Stimulated activated effector memory CD8-positive, alpha-beta T cell treated with anti-CD3 and anti-CD28 coated beads, Interleukin-12 subunit alpha, Interleukin-12 subunit beta, amount 100 ng/mL, for 72 hours (primary cell): ENCODE measurements around the gene ATP10A.

Source experiments
- ATAC-seq: fragments of 150-1000 bp; cut with Tn5 transposase; 2 replicates; pipeline ENCODE4 v1.10.0; 2021
- DNase-seq, 2 donors: peaks; one replicate each; pipeline ENCODE4 v3.0.0; 2021 to 2022; ENCODE audit warnings: low spot score in 2 of 2
- H3K27ac Mint-ChIP-seq: one replicate; pipeline ENCODE4 v1.8.0; 2022; ENCODE audit warnings: mild to moderate bottlenecking, mixed read lengths
- H3K36me3 Mint-ChIP-seq: one replicate; pipeline ENCODE4 v1.8.0; 2022; ENCODE audit warnings: mild to moderate bottlenecking, mixed read lengths
- H3K4me1 Mint-ChIP-seq: one replicate; pipeline ENCODE4 v1.8.0; 2022; ENCODE audit warnings: mixed read lengths
- H3K4me3 Mint-ChIP-seq: one replicate; pipeline ENCODE4 v1.8.0; 2022; ENCODE audit warnings: mild to moderate bottlenecking, mixed read lengths
- H3K9me3 Mint-ChIP-seq: one replicate; pipeline ENCODE4 v1.8.0; 2022; ENCODE audit warnings: mixed read lengths

Gene ATP10A

DNA sequence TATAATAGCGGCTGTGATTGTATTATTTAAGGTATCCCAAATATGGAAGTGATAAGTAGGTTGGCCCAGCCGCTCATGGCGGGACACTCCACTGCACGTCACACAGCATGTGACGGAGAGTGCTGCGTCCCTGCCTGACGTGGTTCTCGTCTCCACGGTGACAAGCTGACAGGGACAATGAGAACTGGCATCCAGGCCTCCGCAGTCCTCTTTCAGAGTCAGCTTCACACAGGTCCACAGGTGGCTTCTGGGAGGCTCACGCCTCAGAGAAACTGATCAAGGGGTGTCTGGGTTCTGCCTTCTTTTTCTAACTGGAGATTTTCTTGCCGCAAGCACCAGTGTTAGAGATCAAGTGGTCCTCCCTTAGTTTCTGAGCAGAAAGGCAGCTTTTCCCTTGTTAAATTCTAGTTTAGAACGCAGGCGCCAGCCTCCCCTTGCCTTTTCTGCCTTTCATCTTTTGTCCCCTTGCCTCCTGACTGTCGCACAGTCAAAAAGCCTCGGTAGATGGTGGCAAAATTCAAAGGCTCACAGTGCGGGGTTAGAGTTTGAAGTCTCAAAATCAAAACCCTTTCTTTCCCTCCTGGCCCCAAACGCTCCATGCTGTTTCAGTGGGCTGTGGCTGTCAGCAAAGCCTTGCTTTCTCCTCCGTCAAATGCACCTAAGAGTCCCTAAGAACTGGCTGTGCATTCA is 120.9 kb downstream of the ATP10A start:
- peaks cover 16% of the 10 kb centered on the region for H3K4me1 Mint-ChIP-seq
- ATAC-seq (no peak), DNase-seq (no peak)
- H3K36me3 Mint-ChIP-seq: peaks cover 6% of the 10 kb centered on the region
- no peaks in the 10 kb centered on the region for H3K9me3 Mint-ChIP-seq
- H3K4me3 Mint-ChIP-seq: no peak overlapping the region
- H3K27ac Mint-ChIP-seq: no peak overlapping the region

DNA sequence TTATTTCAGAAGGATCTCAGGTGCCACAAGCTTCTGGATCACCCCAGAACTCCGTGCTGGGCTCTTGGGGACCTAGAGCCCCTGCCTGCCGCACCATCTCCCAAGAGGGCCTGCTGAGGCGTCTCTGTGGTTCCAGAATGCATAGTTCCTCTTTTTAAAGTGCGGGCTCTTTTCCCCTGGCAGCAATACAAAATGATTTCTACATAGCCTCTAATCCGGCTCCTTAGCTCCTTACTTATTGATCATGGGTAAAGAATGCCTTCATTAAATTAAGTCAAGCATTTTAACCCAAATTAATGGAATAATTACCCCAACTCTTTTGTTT is 121.9 kb downstream of the ATP10A start:
- ATAC-seq (no peak), DNase-seq (no peak)
- Mint-ChIP-seq H3K36me3 (peaks cover 6% of the 10 kb centered on the region), H3K27ac (no peak overlapping the region), H3K4me1 (peaks cover 16% of the 10 kb centered on the region), H3K4me3 (no peak overlapping the region), H3K9me3 (no peaks in the 10 kb centered on the region)

DNA sequence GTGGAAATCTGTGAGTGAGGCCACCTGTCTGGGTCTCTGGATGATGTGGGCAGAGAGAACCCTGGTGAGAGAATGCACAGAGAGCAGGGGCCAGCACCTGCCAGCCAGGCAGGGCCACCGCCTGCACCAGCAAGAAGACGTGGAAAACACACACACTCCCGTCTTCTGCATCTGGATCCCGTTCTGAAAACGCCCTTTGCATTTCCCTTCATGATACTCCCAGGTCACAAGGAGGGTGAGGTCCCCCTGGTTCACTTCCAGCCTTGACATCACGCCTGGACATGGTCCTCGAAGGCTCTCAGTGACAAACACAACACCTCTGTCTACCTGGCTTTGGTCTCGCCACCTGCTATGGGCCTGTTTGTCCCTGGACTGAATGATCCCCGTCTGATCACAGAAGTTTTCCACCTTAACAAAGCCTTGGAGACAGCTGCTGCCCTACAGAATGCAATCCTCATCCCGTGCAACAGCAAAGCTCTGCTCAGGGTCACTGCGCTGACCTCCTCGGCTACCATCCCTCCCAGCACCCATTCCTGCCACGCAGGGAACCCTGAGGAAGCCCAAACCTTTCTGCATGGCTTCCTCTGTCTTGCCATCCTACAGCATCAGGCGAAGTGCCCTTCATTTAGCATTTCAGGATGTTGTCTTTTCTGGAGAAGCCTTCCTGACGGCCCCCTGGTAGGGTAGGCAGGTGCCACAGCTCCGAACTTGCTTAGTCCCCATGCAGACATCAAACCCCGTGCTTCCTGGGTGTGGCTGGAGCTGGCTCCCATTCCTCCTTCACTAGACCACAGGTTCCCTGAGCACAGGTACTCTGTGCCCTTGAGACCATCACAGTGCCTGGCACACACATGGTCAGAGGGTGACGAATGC is 122.5 kb downstream of the ATP10A start:
- H3K36me3 Mint-ChIP-seq: peaks cover 6% of the 10 kb centered on the region
- H3K4me3 Mint-ChIP-seq: no peak overlapping the region
- peaks cover 16% of the 10 kb centered on the region for H3K4me1 Mint-ChIP-seq
- no peaks in the 10 kb centered on the region for H3K9me3 Mint-ChIP-seq
- DNase-seq: no peak
- ATAC-seq: no peak
- H3K27ac Mint-ChIP-seq: no peak overlapping the region

DNA sequence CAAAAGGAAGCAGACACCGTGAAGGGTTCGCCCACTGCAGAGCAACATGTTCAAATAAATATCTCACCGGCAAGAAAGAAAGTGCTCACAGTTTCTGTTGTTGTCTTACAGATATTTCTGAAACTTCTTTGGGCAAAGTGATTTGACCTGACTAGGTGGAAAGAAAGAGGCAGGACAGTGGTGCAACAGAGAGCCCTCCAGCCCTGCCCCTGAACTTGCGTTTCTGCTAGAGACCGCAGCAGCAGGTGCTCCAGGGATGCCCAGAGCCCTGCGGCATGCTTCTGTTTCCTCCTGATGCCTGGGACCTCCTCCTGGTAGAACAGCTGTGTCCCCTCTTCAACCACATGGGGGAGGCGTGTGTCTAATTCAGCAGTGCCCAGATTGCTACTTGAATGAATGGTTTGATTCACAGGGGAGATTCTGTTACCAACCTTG is 123.4 kb downstream of the ATP10A start:
- DNase-seq (no peak), ATAC-seq (peak; percentile 76)
- Mint-ChIP-seq H3K4me3 (no peak overlapping the region), H3K36me3 (peaks cover 10% of the 10 kb centered on the region), H3K9me3 (no peaks in the 10 kb centered on the region), H3K27ac (peak overlapping the region; percentile 26), H3K4me1 (peaks cover 16% of the 10 kb centered on the region)

DNA sequence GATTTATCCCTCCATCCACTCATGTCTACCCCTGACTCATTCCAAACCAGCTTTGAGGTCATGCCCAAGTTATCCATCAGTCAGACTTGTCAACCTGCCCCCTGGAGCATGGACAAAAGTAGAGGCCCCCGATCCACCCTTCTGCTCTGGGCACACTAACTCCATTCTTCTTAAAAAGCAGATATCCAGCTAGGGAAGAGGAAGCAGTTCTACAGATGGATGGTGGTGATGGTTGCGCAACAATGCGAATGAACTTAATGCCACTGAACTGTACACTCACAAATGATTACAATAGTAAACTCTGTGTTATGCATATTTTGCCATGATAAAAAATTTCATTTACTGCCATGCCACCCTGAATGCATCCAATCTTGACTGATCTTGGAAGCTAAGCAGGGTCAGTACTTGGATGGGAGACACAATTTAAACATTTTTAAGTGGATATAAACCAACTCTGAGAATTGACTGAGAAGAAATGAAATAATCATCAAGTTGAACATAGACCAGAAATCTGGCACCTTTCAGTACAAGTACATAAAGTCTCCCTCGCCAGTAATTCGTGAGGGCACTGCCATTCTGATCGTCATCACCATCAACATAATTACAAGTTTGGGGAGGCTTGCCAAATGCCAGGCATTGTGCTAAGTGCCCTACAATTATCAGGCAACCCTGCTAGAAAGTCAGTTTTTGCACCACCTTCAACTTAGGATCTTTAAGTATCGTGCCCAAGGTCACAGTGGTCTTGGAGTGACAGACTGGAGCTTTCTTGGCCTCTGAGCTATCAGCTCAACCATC is 124.8 kb downstream of the ATP10A start:
- Mint-ChIP-seq H3K9me3 (no peaks in the 10 kb centered on the region), H3K4me1 (peaks cover 20% of the 10 kb centered on the region)
- ATAC-seq: no peak

DNA sequence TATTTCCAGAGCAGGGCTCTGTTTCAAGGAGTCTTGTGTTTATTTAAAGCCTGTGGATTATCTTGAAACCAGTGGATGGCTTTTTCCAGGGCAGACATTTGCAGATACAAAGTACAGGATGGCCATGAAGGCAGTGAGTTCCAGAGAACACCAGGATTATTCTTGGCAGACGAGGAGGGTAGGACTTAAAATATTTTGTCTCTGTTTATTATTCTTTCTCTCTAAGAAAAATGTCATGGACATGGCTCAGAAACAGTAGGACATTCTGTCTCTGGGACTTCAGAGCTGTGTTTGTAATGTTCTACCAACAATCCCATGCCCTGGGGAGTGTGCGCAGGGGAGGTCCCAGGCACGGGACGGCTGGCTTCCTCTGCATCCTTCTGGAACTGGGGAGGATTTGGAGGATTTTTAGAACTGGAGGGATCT is 125.9 kb downstream of the ATP10A start:
- Mint-ChIP-seq H3K27ac (no peak overlapping the region), H3K4me3 (no peak overlapping the region), H3K9me3 (no peaks in the 10 kb centered on the region)

More for the DNA sequence above, 124.8 kb downstream of the ATP10A start:
- Mint-ChIP-seq H3K36me3 (peaks cover 9% of the 10 kb centered on the region), H3K27ac (no peak overlapping the region), H3K4me3 (no peak overlapping the region)
- DNase-seq: no peak

DNA sequence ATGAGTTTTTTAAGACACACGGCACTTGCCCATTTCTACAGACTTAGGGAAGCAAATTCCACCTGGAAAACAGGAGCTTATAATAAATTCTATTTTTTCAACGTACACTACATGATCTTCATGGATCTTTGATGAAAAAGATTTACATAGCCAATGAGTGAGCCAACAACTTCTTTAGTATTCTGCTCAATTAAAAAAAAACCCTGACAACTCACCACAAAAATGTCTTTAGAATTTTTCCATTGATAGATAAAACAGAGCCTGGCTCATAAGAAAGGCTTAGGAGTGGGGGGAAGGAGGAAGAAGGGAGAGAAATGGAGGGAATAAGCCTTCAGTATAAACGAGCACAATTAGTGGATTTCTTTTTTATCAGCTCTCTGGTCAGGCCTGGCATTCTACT is 126.7 kb downstream of the ATP10A start:
- ATAC-seq (no peak), DNase-seq (no peak)
- H3K9me3 Mint-ChIP-seq: no peaks in the 10 kb centered on the region
- H3K4me3 Mint-ChIP-seq: no peak overlapping the region
- H3K27ac Mint-ChIP-seq: no peak overlapping the region
- peaks cover 22% of the 10 kb centered on the region for H3K4me1 Mint-ChIP-seq
- peaks cover 10% of the 10 kb centered on the region for H3K36me3 Mint-ChIP-seq

More for the DNA sequence above, 125.9 kb downstream of the ATP10A start:
- Mint-ChIP-seq H3K4me1 (peaks cover 22% of the 10 kb centered on the region), H3K36me3 (peaks cover 10% of the 10 kb centered on the region)
- DNase-seq (no peak), ATAC-seq (no peak)

DNA sequence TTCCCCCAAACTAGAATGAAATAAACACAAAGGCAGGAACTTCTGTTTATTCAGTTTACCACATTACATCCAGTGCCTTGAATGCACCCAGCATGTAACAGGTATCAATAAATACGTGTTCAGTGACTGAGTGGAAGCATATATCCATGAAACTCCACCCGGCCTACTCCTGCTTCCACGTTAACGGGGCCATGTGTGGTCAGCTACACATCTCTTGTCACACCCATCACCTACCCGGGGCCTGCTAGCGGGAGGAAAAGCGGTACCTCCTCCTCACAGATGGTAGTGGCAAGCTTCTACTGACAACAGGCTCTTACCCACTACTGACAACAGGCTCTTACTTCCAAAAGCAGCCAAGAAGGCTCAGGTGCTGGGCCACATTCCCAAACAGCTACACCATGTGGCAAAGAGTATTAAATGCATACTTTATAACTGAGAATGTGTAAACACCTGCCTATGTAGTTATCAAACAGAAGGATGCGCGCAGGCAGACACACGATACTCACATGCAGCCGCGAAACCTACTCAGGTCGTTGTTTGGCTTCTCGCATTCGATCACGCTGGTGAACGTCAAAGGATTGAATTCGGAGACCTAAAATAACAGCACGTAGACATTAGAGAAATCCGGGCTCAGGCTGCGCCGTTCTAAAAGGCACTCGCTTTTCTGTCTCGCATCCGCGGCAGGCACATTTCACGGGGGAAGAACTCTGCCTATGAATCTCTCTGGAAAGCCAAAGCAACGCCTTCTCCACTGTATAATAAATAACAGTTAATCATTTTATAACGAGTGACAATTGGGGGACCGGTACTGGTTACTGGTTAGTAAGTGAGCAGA is 127.4 kb downstream of the ATP10A start:
- Mint-ChIP-seq H3K9me3 (no peaks in the 10 kb centered on the region), H3K4me1 (peaks cover 19% of the 10 kb centered on the region), H3K36me3 (peaks cover 10% of the 10 kb centered on the region), H3K27ac (no peak overlapping the region), H3K4me3 (no peak overlapping the region)
- ATAC-seq (no peak), DNase-seq (no peak)

DNA sequence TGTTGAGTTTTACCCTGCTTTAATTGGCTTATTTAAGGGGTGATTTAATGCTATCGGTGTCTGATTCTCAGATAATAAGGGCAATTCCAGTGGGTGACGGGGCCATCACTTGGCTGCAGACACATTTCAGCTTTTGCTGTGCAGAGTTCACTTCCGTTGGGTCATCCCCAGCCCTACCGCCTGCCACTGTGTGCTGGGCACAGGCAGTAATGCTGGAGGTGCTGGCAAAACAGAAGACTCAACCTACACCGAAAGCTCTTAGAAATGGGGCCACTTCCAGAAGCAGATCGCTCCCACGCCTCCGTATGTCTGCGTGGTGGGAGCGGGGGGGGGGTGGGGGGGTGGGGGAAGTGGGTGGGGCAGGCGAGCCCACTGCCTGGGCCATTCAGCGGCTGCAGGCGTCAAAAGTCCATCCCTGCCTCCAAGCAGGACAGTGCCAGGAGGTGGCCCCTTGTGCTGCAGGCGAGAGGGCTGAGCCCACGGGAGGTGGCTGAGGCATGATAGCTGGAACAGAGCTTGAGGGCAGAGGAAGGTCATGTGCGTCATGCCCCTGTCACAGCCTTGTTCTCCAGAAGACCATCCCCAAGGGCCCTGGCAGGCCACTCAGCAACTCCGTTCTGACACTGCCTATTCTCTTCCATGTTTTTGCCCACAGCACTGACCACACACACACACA is 128.3 kb downstream of the ATP10A start:
- ATAC-seq (no peak), DNase-seq (no peak)
- Mint-ChIP-seq H3K36me3 (peaks cover 14% of the 10 kb centered on the region), H3K4me1 (peaks cover 9% of the 10 kb centered on the region), H3K27ac (no peak overlapping the region), H3K9me3 (no peaks in the 10 kb centered on the region), H3K4me3 (no peak overlapping the region)

DNA sequence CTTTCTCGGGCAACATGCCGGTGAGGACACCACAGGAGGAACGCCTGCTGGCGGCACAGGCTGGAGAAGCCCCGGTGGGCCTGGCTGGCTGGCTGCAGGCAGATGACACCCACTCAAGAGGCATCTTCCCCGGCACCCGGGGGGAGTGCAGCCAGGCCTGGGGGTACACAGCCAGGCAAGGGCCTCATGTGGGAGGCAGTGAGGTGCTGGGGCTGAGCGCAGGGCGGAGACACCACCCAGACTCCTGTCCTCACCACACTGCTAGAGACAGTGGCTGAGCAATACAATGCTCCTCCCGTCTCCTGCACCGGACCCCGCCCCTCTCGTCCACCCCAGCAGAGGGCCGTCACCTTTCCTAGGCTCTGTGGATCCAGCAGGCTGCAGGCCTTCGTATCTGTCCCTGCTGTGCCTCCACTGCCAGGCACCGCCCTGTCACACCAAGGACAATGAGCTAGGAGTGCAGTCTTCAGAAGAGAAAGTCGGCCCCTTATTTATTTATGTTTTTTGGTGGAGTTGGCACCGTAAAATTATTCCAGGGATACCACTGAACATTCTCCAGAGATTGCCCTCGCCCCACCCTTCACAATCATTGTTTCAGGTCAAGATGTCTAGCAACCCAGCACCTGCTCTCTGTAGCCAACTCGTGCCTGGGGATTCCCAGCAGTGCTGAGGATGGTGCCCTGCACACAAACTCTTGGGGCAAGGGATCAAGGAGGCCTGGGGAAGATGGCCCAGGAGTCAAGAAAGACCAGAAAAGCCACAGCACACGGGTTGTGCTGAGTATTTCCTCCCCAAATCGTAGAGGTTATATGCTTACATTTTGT is 129.1 kb downstream of the ATP10A start:
- Mint-ChIP-seq H3K27ac (no peak overlapping the region), H3K4me3 (no peak overlapping the region), H3K9me3 (no peaks in the 10 kb centered on the region), H3K4me1 (peaks cover 5% of the 10 kb centered on the region), H3K36me3 (peaks cover 16% of the 10 kb centered on the region)
- ATAC-seq (peak; percentile 26), DNase-seq (no peak)

DNA sequence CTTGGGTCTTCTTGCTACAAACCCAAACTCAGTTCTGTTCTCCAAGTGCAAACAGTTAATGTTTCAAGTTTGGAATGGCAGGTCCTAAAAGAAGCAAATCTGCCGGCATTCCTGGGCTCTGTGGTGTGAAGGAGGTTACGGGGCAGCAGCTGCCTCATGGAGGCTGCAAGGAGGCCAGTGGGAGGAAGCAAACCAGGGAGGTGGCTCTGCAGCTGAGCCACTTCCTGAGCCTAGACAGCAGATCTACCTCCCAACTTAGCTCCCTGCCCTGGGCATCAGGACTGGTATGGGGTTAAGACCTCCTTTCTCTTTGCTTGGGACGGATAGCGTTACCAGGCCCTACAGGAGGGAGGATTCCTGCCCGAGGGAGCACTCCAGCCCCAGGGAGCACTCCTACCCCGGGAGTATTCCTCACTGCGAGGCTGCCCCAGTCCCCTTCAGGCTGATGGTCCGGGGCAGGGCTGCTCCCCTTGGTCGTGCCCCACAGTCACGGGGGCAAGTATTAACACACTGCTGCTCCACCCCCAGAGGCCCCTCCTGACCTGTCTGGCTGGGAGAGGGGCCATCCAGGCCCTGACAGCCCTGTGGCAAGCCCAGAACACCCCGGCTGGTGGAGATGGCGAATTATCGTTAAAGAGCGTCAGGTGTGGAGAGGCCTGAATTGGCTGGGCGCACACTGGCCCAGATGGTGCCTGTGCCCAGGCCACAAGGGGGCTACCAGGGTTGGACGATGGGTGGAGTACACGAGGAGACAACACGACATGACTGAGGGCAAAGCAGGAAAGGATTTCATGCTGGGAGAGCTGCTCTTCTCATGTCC is 129.9 kb downstream of the ATP10A start:
- Mint-ChIP-seq H3K9me3 (no peaks in the 10 kb centered on the region), H3K27ac (peak overlapping the region; percentile 78), H3K36me3 (peaks cover 16% of the 10 kb centered on the region), H3K4me3 (no peak overlapping the region), H3K4me1 (peaks cover 5% of the 10 kb centered on the region)
- ATAC-seq (no peak), DNase-seq (peak in 1 of 2 donors; percentile 29)

DNA sequence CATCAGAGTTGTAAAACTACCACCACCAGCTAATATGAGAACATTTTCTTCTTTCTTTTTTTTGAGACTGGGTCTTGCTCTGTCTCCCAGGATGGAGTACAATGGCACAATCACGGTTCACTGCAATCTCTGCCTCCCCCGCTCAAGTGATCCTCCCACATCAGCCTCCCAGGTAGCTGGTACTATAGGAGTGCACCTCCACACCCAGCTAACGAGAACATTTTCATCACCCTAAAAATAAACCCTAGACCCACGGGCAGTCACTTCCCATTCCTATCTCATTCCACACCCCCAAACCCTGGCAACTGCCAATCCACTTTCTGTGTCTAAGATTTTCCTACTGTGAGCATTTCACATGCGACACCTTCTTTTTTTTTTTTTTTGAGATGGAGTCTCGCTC is 130.9 kb downstream of the ATP10A start:
- H3K4me1 Mint-ChIP-seq: peaks cover 5% of the 10 kb centered on the region
- no peak overlapping the region for H3K27ac Mint-ChIP-seq
- no peak overlapping the region for H3K4me3 Mint-ChIP-seq
- peaks cover 16% of the 10 kb centered on the region for H3K36me3 Mint-ChIP-seq
- no peaks in the 10 kb centered on the region for H3K9me3 Mint-ChIP-seq
- ATAC-seq (no peak), DNase-seq (peak in 1 of 2 donors; percentile 22)

DNA sequence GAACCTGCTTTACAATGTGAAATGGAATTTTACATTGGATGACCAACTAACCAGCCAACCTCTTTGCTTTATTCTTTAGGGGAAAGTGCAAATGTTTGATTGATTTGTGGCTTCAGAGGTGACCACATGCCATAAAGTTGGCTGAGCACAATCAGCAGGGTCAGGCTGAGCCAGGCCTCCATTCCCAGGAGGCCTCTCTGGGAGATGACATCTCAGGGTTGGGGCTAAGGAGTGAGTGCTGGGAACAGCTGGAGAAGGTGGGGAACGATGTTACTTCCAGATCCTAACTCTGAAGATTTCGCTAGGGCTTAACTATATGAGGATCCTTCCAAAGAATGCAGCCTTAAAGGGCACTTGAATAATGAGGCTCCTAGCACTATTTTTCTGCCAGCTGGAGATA is 131.7 kb downstream of the ATP10A start:
- Mint-ChIP-seq H3K4me3 (no peak overlapping the region), H3K4me1 (peaks cover 5% of the 10 kb centered on the region), H3K36me3 (peaks cover 18% of the 10 kb centered on the region), H3K27ac (no peak overlapping the region), H3K9me3 (no peaks in the 10 kb centered on the region)
- ATAC-seq: no peak
- DNase-seq: no peak
